Lower leg skin (tissue), 3 donors: ENCODE results near the gene DPP6.

Source experiments
- POLR2A ChIP-seq, 2 donors: fragments of 450-650 bp; IDR thresholded peaks; one replicate each; pipeline ENCODE4 v1.6.1; 2016 to 2017; ENCODE audit warnings: antibody characterized with exemption in 2 of 2, mild to moderate bottlenecking in 1 of 2, moderate library complexity in 1 of 2
- TF ChIP-seq, protein P1 (sequence below), 3 donors: fragments of 450-650 bp; IDR thresholded peaks; one replicate each; pipeline ENCODE4 v1.5.1; 2016; ENCODE audit warnings: antibody characterized with exemption in 3 of 3, mild to moderate bottlenecking in 3 of 3, moderate library complexity in 2 of 3

- TF ChIP-seq, protein P1, sequence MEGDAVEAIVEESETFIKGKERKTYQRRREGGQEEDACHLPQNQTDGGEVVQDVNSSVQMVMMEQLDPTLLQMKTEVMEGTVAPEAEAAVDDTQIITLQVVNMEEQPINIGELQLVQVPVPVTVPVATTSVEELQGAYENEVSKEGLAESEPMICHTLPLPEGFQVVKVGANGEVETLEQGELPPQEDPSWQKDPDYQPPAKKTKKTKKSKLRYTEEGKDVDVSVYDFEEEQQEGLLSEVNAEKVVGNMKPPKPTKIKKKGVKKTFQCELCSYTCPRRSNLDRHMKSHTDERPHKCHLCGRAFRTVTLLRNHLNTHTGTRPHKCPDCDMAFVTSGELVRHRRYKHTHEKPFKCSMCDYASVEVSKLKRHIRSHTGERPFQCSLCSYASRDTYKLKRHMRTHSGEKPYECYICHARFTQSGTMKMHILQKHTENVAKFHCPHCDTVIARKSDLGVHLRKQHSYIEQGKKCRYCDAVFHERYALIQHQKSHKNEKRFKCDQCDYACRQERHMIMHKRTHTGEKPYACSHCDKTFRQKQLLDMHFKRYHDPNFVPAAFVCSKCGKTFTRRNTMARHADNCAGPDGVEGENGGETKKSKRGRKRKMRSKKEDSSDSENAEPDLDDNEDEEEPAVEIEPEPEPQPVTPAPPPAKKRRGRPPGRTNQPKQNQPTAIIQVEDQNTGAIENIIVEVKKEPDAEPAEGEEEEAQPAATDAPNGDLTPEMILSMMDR (IDR thresholded peaks at IDR 0.05) = no peak
- no peak for TF ChIP-seq POLR2A (IDR thresholded peaks at IDR 0.05)
These were observed 824.8 kb downstream of the DPP6 start for GRCh38 chr7:154877031-154877430.
